Right renal pelvis (tissue), 4 donors: ENCODE data around the gene NELL1. TPM values are rescaled to one million over a fixed set of nuclear protein-coding genes. Genes with fewer than 3 reads are reported as not detected.

Source experiments
- DNase-seq, 4 donors: peaks; one replicate each; pipeline ENCODE4 v3.0.0-alpha.2; 2013; ENCODE audit warnings: low read depth in 4 of 4, low spot score in 3 of 4, missing footprints in 1 of 4
- polyA plus RNA-seq, 4 donors: library from polyadenylated mRNA; unstranded; fragments of 120-200 nt; gene quantifications; one replicate each; pipeline ENCODE4 v1.2.1, GENCODE V29; 2013; ENCODE audit not compliant: insufficient read length in 4 of 4

The NELL1 gene
- polyA plus RNA-seq, 4 donors = 2.4 to 4.6 (median 3.2) TPM

DNA sequence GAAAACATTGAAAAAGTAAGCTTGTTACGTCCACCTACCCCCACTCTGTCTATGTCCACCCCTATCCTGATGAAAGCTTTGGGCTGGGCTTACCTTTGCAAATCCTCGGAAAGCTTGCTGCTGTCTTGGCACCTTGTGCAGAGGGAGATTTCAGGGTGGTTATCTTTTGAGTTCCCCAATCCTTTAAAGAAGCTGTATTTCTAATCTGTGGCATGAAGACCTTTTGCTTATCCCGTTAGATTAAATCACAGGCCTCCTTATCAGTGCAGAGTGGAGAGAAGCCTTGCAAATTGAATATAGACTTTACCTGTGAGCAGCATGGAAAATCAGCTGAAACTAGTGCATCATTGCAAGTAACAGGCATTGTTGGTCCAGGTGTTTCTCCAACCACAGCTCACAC, 942.9 kb downstream of the NELL1 start:
- DNase-seq = no peak

DNA sequence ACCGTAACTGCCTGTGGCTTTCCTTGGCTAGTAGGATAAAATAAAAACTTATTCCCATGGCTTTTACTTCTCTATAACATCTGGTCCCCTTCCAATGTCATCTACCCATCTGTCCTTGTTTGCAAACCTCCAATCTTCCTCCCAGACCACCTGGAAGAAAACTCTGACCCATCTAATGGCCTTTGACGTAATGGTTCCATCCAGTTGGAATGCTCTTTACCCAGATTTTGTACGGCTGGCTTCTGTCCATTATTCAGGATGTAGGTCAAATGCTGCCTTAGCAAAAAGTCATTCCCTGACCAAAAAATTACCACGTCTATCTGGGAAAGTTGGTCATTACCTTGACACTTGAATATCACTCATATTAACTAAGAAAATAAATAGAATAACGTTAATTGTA, 945.6 kb downstream of the NELL1 start:
- no peak for DNase-seq

DNA sequence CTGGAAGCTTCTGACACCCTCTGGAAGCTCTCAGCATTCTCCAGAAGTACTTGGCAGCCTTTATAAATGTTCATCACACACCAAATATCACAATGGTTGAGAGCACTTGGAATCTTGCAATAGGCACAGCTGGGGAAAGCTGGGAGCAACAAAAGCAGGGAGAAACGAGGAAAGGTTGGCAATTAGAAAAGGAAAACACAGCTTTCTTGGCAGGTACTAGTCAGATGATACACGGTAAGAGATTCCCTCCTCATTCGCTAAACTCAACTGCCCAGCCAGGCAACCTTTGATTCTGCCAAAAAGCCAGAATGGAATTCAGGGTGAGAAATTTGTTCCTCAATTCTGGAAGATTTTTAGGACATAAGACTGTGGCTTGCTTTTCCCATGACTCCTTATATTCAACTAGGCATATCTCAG, 946.6 kb downstream of the NELL1 start:
- no peak for DNase-seq

DNA sequence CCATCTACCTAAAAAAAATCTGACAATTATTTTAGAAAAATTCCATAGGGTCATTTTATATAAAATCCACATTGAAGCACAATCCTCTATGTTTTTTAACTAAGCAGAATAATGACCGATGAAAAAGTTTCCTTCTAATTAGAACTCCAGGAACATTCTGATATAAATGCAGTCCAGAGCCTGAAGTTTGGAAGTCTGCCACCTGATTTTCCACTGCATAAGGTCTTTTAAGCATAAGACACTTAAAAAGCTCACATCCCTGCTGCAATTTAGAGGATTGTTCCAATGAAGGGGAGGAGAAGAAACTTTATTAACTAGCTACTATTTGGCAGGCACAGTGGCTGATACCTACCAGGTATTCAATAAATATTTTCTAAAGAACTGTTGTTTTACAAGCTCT, 953.2 kb downstream of the NELL1 start:
- no peak for DNase-seq

DNA sequence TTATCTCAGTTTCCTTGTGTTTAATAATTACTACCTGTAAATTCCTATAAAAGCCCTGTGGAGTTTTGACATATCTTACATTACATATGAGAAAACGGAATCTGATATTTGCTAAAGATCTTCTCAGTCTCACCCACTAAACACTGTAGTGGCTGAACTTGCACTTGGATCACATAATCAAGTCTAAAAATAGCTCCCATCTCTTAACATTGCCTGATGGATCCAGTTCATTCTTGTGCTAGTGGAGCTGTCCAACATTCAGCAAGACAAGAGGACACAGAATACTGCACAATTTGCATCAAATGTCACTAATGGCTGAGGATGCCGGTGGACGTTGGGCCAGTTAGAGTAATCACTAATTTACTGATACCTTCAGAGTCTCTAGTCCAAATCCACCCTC, 953.6 kb downstream of the NELL1 start:
- no peak for DNase-seq

Other genes with a start within 250 kb of the NELL1 start
- gene SLC6A5, start 70.0 kb upstream of the NELL1 start, polyA plus RNA-seq = under 1 TPM; 0.13 to 0.14 (median 0.13) TPM